NCI-H524 (cell line): Measurements from ENCODE around the gene MAST4.

Experiments used
- DNase-seq, 2 experiments: peaks; one replicate each; lab custom pipeline; 2025; lab: John Stamatoyannopoulos, UW

Gene MAST4

DNA sequence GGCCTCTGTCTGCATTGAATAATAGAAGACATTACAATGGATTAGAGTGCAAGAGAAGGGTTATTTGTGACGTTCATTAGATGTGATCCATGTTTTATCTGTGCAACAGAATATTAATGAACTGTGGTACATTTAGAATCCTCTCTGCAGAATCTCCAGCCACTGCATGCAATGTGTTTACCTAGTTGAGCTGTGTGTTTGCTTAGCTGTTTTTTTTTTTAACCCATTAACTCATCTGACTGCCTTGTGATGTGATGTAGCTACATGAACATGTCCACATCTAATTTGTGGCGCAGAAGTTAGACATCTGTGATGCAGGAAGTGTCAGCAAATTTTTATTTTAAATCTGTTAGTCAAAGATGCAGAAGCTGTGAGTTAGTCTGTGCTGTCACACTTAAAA lies 363.5 kb downstream of the MAST4 start:
- DNase-seq: no peak

DNA sequence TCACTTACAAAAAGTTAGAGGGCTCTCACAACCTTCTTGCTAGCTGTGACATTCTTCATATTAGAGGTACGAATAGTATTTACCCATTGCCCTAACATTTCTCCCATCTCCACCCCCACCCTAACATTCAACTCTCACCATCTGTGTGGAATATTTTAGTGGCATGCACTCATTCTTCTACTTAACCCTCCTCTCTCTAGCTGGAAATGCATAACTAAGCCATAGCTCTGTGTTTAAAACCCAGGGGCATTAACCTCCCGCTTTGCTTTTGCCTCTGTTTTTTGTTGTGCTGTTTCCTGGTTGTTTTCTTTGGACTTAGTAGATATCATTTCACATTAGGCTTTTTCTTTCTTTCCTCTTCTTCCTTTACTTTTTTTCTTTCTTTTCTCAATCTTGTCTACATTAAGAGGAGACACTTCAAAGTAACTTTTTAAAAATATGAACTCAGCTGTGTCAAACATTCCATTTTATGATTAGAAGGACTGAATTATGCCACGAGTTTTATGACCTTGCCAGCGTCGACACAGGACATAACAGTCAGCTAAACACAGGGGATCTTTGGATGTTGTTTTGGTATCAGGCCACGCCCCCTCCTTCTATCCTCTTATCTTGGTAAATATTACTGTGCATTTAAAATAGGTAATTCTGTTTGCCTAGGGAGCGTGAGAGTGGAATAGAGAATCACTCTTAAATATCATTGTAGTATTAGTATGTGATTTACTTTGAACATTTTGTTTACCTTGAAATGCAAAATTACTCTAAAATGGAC lies 364.4 kb downstream of the MAST4 start:
- peak in 1 of 2 experiments; percentile 37 for DNase-seq

DNA sequence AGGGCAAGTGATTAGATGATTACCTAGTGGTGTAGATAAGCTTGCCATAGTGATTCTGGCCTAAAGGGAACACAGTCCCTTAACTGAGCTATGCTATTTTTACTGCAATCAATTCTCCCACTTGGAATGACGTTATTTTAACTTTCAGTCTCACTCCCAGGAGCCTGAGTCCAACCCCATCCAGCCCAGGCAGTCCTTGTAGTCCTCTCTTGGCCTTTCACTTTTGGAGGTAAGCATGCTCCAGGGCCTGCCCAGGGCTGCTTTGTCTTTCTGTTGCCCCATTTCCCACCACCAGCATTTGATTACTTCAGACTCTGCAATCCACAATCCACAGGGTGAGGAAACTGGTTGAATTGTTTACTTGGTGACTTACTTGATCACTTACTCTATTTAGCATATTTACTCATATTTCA lies 367.4 kb downstream of the MAST4 start:
- no peak for DNase-seq

DNA sequence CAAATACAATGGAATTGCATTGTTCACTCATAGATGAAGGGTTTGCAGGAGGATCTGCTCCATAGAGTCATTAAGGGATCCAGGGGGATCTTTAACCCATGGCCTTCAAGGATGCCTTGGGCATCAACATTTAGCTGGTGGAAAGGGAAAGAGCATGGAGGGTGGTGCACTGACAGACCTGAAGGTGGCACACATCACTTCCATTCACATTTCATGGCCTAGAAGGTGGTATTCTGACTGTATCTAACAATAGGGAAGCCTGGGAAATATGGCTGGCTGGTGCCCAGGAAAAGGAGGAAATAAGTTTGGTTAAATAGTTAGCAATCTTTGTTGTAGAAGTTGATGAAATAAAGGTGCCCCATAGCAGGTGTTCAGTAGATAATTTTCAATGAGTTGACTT lies 370.2 kb downstream of the MAST4 start:
- no peak for DNase-seq

DNA sequence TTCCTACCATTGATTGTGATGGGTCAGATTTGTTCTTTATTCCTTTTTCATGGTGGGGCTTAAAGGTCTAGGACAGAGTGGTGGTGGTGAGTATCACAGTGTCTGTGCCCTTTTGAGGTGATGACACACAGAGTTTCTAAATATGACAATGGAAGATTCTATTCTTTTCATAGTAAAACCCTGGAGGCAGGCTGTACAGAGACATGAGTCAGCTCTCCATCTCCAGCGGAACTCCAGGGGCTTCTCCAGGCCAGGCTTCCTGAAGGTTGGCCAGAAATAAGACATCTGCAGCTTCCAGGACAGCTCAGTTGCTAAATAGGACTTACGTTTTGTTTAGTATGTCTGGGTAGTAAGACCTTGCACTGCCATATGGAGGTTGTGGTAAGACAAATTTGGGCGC lies 370.9 kb downstream of the MAST4 start:
- no peak for DNase-seq

DNA sequence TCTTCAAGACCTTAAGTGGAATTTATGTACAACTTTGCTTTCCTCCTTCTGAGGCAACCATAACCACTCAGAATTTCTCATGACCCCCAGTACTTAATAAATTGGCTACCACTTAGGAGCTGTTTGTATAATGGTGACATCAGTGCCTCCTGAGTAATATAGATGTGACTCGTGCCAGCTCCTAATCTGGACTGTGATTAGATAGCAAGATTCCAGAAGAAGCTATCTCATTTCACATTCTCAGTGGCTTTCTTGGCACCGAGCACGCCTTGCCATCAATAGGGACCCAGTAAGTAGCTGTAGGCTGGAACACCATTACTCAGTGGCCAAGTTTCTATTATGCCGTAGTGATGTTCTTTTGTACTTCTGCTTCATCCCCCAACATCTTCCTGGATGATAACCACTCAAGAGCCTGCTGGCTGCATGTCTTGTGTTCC lies 371.7 kb downstream of the MAST4 start:
- no peak for DNase-seq

DNA sequence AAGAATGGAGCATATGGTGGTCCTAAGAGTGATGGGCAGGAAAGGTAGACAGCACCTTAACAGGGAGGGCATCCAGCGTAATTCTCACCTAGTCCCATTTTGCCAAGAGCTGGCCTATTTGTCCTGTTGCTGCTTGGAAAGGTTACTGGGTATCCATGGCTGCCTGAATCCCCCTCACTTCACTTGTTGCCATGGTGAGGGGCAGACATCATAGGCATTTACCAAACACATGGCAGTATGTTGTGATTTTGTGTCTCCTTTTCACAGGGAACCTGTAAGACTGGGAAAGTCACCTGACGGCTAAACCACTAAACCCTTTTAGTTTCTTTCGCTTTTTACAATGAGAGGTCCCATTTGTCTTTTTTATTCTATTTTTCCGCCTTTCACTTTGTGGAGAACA lies 373.3 kb downstream of the MAST4 start:
- DNase-seq: no peak

DNA sequence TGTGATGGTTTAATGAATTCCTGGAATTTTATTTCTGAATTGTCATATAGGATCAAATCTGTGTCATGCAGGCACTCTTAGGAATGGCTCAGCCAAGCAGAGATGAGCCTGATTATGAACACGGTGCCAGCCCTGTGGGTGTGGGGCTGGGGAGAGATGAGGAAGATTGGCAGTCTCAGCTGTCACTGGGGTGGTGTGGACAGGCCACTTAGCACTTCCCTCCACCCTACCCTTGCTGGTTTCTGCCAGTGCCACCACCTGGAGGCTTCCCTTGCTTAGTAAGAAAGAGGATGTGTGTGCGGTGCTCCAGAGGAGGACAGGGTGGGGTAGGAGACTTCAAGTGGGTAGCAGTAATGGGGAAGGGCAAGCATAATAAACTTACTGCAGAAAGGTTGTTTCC lies 373.8 kb downstream of the MAST4 start:
- DNase-seq: peak in 1 of 2 experiments; percentile 21

DNA sequence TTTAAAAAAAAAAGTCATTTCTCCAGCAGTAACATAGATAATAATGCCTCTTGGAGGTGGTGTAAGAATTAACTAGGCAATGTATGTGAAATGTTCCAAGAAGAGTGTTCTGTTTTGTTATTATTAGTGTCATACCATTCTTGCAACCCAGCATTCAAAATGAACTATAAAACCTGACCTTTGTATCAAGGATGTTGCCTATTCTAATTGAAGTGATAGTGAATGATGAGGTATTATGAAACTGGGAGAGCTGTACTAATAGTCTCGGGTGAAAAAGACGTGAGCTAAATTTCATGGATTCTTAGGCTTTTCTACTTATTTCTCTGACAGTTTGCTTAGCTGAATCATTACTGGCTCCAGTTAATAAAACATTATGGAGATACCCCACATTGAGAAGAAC lies 375.8 kb downstream of the MAST4 start:
- DNase-seq: no peak

DNA sequence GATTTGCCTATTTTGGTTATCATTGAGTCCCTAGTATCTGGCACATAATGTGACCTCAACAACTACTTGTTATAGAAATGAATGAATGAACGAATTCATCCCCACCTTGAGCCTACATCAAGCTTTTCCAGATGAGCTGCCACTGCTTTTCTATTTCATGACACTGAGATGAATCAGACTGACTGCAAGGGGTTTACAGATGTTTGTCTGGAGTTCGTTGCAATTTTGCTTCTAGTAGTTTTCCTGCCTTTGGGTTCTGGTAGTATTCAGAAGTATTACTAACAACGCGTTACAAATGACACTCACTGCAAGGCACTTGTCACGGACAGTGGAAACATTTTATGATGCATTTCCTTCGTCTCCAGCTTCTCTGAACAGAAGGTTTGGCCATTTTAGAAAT lies 378.1 kb downstream of the MAST4 start:
- DNase-seq: no peak

DNA sequence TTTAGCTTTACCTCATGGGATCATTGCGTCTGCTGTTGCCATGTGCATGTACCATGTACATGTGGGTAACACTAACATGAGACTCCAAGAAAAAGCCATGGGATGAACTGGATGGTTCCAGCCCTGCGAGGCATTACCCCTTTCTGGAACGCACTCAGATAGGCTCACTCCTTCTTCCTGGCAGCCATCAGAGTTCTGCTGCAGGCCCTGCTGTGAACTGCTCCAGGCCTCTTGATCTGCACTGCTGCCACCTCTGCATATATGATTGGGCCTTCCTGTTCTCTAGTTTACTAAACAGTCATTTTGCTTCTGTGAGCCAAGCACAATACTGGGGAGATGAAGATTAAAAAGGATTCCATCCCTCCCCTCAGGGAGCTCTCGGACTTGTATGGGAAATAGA lies 379.9 kb downstream of the MAST4 start:
- no peak for DNase-seq

DNA sequence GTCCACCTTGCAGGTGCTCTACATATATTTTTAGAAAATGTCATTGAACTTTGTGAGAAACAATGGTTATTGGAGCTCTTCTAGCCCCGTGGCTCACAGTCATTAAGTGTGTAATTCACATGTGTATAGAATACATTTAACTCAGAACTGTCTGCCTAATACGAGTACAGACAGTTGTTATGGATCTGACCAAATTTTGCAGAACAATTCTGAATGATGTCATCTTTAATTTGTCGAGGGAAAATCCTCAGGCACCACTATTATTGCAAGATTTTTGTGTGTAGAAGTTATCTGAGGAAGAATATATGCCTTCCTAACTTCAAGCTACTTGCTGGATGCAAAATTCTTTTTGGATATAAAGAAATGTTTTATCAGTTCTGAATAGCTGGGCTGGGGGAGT lies 383.5 kb downstream of the MAST4 start:
- no peak for DNase-seq

DNA sequence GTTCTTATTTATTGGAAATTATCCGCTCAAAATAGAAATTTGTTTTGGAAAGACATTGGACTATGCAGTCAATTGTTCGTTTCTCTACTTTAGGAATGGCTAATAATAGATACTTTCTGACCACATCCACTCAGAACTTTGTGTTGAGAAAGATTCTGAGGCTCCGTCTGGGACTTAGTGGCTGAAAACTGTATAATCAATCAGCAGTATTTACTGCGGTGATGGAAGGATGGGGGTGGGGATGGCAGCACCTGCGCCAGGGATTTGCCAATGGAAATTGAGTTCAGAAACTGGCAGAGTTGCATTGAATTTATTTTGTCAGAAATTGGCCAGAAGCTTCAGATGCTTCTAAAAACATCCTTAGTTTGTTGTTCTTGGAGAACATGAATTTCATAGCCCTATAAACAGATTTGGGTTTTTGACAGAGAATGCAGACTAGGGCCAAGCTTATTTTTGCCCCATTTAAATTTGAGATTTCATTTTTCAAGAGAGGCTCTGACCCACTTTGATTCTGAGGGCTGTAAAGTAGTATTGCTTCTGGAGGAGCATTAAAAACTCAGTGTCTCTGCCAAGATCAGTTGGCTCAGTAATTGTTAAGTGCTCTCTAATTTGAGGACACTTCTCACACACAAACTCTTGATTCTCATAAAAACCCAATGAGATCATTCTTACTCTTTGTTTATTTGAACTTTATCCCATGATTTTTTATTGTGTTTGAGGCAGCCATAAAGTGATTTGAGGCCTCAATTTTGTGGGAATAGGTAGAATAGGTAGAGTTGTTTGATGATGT lies 385.3 kb downstream of the MAST4 start:
- DNase-seq: no peak

DNA sequence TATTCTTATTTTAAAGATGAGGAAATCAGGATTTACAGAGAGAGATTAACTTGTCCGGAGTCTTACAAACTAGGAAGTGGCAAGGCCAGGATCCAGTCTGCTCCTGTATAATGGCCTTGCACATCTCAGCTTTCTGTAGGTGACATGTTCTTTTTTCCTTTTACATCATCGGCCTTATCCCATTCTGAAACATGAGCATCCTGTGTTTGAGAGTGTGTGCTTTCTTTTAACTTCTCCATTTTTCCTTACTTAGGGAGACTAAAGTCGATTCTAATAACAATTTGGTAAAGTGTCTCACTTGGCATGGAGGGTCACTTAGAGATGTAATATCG lies 385.8 kb downstream of the MAST4 start:
- DNase-seq: no peak

DNA sequence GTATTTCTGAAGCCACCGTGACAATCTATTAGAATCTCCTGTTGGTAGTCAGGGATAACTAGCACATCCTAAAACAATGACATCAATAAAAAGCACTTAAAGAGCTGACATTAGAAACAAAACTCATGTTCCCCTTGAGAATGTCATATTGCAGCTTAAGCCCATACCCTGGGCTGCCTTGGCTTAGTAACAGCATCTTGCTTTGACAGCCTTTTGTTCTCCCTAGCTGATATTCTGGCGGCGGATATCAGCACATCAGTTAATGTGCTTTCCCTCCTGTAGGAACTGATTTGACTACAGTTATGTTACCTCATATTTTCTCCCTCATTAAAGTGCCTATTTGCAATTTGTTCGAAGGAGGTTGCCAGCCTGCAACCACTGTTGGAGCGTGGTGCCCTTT lies 386.3 kb downstream of the MAST4 start:
- no peak for DNase-seq

DNA sequence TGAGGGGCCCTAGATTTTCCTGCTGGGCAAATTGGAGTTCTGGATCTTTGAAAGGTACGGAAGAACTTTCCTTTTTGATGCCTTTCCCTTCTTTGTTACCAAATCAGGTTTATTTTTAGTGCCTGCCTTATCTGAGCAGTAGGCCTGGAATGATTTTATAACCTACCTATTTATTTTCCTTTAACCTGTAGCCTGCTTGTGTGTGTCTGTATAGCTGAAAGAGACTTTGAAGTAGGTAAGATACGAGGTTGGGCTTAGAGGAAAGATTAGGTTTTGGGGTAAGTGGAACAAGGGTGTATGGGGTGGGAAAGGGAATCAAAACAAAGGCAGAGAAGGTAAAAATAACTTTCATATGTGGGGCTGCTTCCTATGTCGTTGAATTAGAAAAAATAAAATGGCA lies 389.2 kb downstream of the MAST4 start:
- no peak for DNase-seq

DNA sequence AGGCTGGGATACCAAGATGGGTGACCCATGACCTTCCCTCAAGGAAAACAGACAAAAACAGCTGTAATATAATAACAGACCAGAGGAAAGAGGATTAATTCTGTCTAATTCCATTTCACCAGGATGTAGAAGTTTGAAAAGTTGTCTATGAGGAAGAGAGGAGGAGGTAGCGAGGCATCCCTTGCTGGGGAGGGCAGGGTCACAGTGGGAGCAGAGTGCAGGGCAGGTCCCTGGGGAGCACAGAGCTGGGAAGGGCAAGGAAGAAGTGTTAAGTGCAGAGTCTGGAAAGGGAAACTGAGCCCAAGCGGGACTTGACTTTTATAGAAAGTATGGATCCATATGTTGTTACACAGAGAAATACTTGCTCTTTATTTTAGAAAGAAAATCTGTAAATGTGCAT lies 389.8 kb downstream of the MAST4 start:
- DNase-seq: no peak

DNA sequence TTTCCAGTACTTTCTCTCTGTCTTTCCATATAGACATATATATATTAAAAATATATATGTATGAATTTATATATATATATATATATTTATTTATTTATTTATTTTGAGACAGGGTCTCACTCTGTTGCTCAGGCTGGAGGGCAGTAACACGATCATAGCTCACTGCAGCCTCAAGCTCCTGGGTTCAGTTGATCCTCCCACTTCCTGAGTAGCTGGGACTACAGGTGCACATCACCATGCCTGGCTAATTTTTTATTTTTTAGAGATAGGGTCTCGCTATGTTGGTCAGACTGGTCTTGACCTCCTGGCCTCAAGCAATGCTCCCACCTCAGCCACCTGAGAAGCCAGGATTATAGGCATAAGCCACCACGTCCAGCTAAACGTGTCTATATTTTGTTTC lies 390.3 kb downstream of the MAST4 start:
- no peak for DNase-seq

DNA sequence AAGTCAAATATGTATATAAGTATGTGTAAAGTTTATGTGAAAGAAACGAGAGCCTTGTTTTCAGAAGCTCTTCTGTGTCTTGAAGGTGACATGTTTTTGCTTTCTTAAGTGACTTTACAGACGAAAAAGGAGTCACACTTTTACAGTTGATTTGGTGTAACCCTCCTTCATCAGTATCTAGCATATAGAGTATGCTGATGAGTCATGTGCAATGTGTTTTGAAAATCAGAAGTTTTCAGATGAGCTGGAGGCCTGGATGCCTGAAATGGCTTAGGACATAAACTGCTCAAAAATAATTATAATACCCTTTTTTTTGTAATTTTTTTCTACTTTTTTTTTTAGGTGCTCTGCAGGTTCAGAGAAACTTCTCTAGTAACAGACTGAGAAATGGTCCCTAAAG lies 390.9 kb downstream of the MAST4 start:
- DNase-seq: no peak

DNA sequence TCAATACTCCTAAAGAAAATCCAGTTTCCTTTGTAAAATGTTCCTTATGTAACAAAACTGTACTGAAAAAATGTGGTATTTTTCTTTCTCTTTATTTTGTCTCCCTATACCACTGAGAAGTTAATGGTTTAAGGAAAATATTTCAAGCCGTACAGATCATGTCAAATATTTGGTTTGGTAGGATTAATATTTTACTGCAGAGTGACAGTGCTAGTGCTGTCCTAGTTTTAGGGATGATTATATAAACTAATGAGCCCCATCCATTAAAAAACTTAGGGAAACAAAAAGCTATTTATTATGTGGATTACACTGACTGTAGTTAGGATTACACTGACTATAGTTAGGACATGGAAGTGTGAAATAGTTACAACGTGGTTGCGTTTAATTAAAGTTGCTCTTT lies 391.3 kb downstream of the MAST4 start:
- no peak for DNase-seq

DNA sequence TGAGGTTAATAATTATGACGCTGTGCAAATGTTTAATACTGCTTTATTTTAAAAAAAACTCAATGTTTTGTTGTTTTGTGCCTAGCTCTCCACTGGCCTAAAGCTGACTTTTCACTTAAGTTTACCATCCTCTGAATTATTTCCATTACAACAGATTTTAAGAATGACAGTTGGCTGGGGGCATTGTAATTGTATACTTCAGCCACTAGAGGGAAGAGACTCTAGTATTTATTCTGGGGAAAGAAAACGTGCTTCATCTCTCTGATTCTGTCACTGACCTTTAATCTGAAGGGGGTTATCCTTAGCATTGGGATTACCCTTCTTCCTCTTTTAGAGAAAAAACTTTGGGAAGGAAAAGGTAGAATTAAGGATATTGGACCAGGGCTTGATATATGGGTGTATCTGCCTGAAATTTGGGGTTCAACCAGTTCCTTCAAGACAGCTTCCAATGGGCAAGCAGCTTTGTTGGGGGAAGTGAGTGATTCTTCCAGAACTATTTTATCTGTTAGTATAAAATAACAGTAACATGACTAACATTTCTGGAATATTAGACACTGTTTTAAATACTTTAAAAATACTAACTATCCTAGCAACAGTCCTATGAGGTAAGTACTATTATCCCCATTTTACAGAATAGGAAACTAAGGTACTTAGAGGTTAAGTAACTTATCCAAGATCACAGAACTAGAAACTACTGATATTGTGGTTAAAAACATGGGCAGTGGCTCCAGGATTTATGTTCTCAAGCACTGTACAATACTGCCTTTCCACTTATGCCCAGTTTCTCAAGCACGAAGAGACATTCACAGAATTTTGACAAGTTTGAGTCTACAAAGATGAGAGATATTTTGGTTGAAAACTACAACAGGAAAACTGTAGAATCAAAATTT lies 392.0 kb downstream of the MAST4 start:
- DNase-seq: peak in 1 of 2 experiments; percentile 40

DNA sequence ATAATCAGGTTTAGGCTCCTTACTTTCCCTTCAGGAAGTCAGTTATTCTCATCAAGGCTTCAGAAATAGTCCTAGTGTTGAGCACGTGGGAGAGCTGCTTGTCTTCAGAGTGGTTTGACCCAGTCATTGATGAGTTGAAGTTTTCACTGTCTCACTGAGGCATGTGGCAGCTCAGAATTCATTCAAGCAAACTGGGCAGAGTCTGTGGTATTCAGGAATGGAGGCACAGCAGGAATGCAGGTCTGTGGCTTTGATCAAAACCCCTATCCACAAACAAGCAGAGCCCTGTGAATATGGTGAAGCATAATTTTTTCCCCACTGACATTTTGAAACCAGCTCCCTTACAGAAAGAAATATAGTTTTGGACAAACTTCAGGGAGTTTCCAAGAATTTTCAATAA lies 393.1 kb downstream of the MAST4 start:
- DNase-seq: no peak

DNA sequence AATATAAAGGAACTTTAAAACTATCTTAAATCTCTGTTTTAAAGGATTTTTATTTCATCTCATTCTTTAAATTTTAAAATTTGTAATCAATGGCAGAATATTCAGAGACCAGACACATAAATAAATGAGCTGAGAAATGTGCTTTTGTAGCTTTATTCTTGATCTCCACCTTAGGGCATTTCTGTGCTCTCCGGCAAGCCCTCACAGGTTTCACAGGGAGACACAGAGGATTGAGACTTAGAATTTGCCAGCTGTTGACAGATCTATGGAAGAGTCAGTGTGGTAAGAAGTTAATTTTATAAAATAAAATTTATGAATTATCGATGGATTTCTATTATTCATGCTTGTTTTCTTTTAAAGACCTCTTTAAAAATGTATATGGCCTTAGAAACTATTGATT lies 393.6 kb downstream of the MAST4 start:
- DNase-seq: no peak
